HepG2 (cell line): ENCODE results near the gene FASTK. TPM values are rescaled to one million over a fixed set of nuclear protein-coding genes. Genes with fewer than 3 reads are reported as not detected.

Source experiments
- CERS6 ChIP-seq: sonication (generic); formaldehyde crosslinking; IDR thresholded peaks from 2 replicates; pipeline ENCODE4 v1.5.0; 2020; ENCODE audit warnings: missing genetic modification reagents
- CHD4 ChIP-seq: fragments of 200-600 bp; sonication (generic); IDR thresholded peaks from 2 replicates; pipeline ENCODE4 v1.7.0; 2017; ENCODE audit warnings: mild to moderate bottlenecking, low read length, borderline replicate concordance
- E2F1 ChIP-seq: sonication (generic); formaldehyde crosslinking; IDR thresholded peaks from 2 replicates; pipeline ENCODE4 v1.5.0; 2020; ENCODE audit warnings: missing genetic modification reagents
- FLYWCH1 ChIP-seq: sonication (generic); formaldehyde crosslinking; IDR thresholded peaks from 2 replicates; pipeline ENCODE4 v1.8.1; 2023; ENCODE audit warnings: mild to moderate bottlenecking, missing genetic modification reagents
- GABPA ChIP-seq, 2 experiments: IDR thresholded peaks; 2 replicates each; pipeline ENCODE4 v1.6.1; 2011 to 2016; ENCODE audit warnings: low read depth in 2 of 2, low read length in 1 of 2, missing biosample characterization in 1 of 2, missing genetic modification characterization in 1 of 2
- HMG20B ChIP-seq: conservative IDR thresholded peaks from 2 replicates; pipeline ENCODE4 v1.6.1; 2016; ENCODE audit warnings: missing genetic modification reagents, missing compliant biosample characterization
- HOXA3 ChIP-seq: sonication (generic); formaldehyde crosslinking; IDR thresholded peaks from 2 replicates; pipeline ENCODE4 v1.5.0; 2020; ENCODE audit warnings: missing genetic modification reagents
- IKZF5 ChIP-seq: IDR thresholded peaks from 2 replicates; pipeline ENCODE4 v1.6.1; 2018; ENCODE audit warnings: missing genetic modification reagents, mild to moderate bottlenecking, missing compliant biosample characterization
- KDM3A ChIP-seq: IDR thresholded peaks from 2 replicates; pipeline ENCODE4 v1.6.1; 2018; ENCODE audit warnings: low read depth, missing compliant biosample characterization
- MED1 ChIP-seq: sonication (generic); formaldehyde crosslinking; IDR thresholded peaks from 2 replicates; pipeline ENCODE4 v1.4.0; 2020; ENCODE audit warnings: missing genetic modification reagents
- MTERF4 ChIP-seq: sonication (generic); formaldehyde crosslinking; IDR thresholded peaks from 2 replicates; pipeline ENCODE4 v1.8.0; 2023; ENCODE audit warnings: mild to moderate bottlenecking, missing genetic modification reagents
- RARG ChIP-seq: sonication (generic); formaldehyde crosslinking; IDR thresholded peaks from 2 replicates; pipeline ENCODE4 v1.4.0; 2020; ENCODE audit warnings: low read depth, mild to moderate bottlenecking, missing genetic modification reagents
- SIX1 ChIP-seq: sonication (generic); formaldehyde crosslinking; IDR thresholded peaks from 2 replicates; pipeline ENCODE4 v1.4.0; 2020; ENCODE audit warnings: missing genetic modification reagents, borderline replicate concordance
- SKIL ChIP-seq: sonication (generic); formaldehyde crosslinking; IDR thresholded peaks from 2 replicates; pipeline ENCODE4 v1.8.0; 2022; ENCODE audit warnings: missing genetic modification reagents, mild to moderate bottlenecking, moderate library complexity, borderline replicate concordance
- TSC22D2 ChIP-seq: sonication (generic); formaldehyde crosslinking; IDR thresholded peaks from 2 replicates; pipeline ENCODE4 v1.5.1; 2020; ENCODE audit warnings: missing genetic modification reagents, mild to moderate bottlenecking, borderline replicate concordance
- ZNF18 ChIP-seq: sonication (generic); formaldehyde crosslinking; IDR thresholded peaks from 2 replicates; pipeline ENCODE4 v1.8.0; 2022; ENCODE audit warnings: mild to moderate bottlenecking, missing genetic modification reagents; ENCODE audit not compliant: insufficient replicate concordance
- ZNF430 ChIP-seq: sonication (generic); formaldehyde crosslinking; IDR thresholded peaks from 2 replicates; pipeline ENCODE4 v1.9.0; 2021; ENCODE audit warnings: mild to moderate bottlenecking, missing genetic modification reagents
- ZNF691 ChIP-seq: sonication (generic); formaldehyde crosslinking; IDR thresholded peaks from 2 replicates; pipeline ENCODE4 v1.4.0; 2020; ENCODE audit warnings: missing genetic modification reagents, low read depth, mild to moderate bottlenecking, borderline replicate concordance
- ZNF720 ChIP-seq: sonication (generic); formaldehyde crosslinking; IDR thresholded peaks from 2 replicates; pipeline ENCODE4 v1.4.0; 2020; ENCODE audit warnings: missing genetic modification reagents
- polyA plus RNA-seq, 8 experiments: library from polyadenylated mRNA; depleted of rRNA in 3 of 8; stranded (reverse) in 7 of 8; unstranded in 1 of 8; fragments of >200 nt; fragmentation: Illumina TruSeq in 4 of 8; extraction: Trizol in 4 of 8; gene quantifications; 2 replicates each; pipeline versions ENCODE4 v1.2.1 to v1.2.3, GENCODE V29; 2011 to 2016; ENCODE audit warnings: low read depth in 4 of 8, missing spikeins in 1 of 8, mixed read lengths in 1 of 8; ENCODE audit not compliant: insufficient read depth in 1 of 8
- total RNA-seq, 5 experiments: library from RNA; depleted of rRNA; stranded (reverse); fragments of >200 nt; fragmentation: Illumina TruSeq; extraction: Trizol; gene quantifications; 2 replicates each; pipeline ENCODE4 v1.2.3, GENCODE V29; 2016; ENCODE audit warnings: low read depth in 1 of 5

The FASTK gene
- total and polyA plus RNA-seq, 2 of the 13 experiments (the other 11 are each of a cell fraction or from before 2014, with no cell fraction given), result 52.9 to 55.7 TPM

- 0 out of 2 replicates have a peak, but pooled peaks have one; percentile 23 for TF ChIP-seq ZNF691 (CRISPR knock-in tag)
- no peak for TF ChIP-seq TSC22D2
- TF ChIP-seq MTERF4 (CRISPR knock-in tag), result peak; percentile 79
- peak; percentile 31 for TF ChIP-seq IKZF5
- TF ChIP-seq SIX1 (CRISPR knock-in tag), result no peak
- no peak for TF ChIP-seq ZNF430
- TF ChIP-seq KDM3A (CRISPR knock-in tag), result no peak
- TF ChIP-seq MED1 (CRISPR knock-in tag), result no peak
- no peak for TF ChIP-seq HMG20B (CRISPR knock-in tag)
- TF ChIP-seq SKIL, result no peak
- TF ChIP-seq HOXA3 (CRISPR knock-in tag), result no peak; the same call in none of the 2 replicates
- TF ChIP-seq E2F1 (CRISPR knock-in tag), result 0 out of 2 replicates have a peak, but pooled peaks have one; percentile 32
- no peak for TF ChIP-seq FLYWCH1 (CRISPR knock-in tag)
- TF ChIP-seq RARG, result no peak
- peak; percentile 22 for TF ChIP-seq ZNF18 (CRISPR knock-in tag)
- no peak for TF ChIP-seq CHD4
- TF ChIP-seq GABPA (IDR thresholded peaks at IDR 0.05; ENCODE audit: low read depth, low read length), result no peak
- TF ChIP-seq GABPA (CRISPR knock-in tag; IDR thresholded peaks at IDR 0.05; ENCODE audit: low read depth), result peak; percentile 51
- no peak for TF ChIP-seq ZNF720 (CRISPR knock-in tag)
- no peak for TF ChIP-seq CERS6 (CRISPR knock-in tag)
Measured at GRCh38 chr7:151087245-151088018, 6.8 kb upstream of the FASTK start (continued).
